Activated T-cell treated with anti-CD3 and anti-CD28 coated beads, Interleukin-2, amount 50 U/mL, for 72 hours (primary cell): Measurements from ENCODE around the gene ZC3H7B. TPM values are rescaled to one million over a fixed set of nuclear protein-coding genes. Genes with fewer than 3 reads are reported as not detected.
A peak's percentile ranks its signal among the peaks of the same experiment; 100 is the strongest.

Source experiments
- ATAC-seq, 2 donors: fragments of 150-1000 bp; cut with Tn5 transposase; replicated peaks in 1 of 2; 2 replicates each; pipeline ENCODE4 v1.10.0; 2021; ENCODE audit warnings: moderate library complexity in 2 of 2, mild to moderate bottlenecking in 1 of 2
- DNase-seq, 2 donors: peaks; one replicate each; pipeline ENCODE4 v3.0.0; 2021 to 2022; ENCODE audit warnings: mixed read lengths in 1 of 2
- H3K27ac Mint-ChIP-seq: one replicate; pipeline ENCODE4 v1.8.0; 2022; ENCODE audit warnings: mild to moderate bottlenecking, moderate library complexity, mixed read lengths
- H3K27me3 Mint-ChIP-seq: one replicate; pipeline ENCODE4 v1.8.0; 2022; ENCODE audit warnings: low read depth, mixed read lengths
- H3K36me3 Mint-ChIP-seq, 2 donors: one replicate each; pipeline ENCODE4 v1.8.0; 2022; ENCODE audit warnings: mixed read lengths in 2 of 2, mild to moderate bottlenecking in 1 of 2; ENCODE audit not compliant: insufficient read depth in 2 of 2
- H3K4me1 Mint-ChIP-seq: one replicate; pipeline ENCODE4 v1.8.0; 2022; ENCODE audit warnings: low read depth, mixed read lengths
- H3K4me3 Mint-ChIP-seq, 2 donors: one replicate each; pipeline ENCODE4 v1.8.0; 2022; ENCODE audit warnings: mild to moderate bottlenecking in 2 of 2, mixed read lengths in 2 of 2, moderate library complexity in 2 of 2
- H3K9me3 Mint-ChIP-seq, 2 donors: one replicate each; pipeline ENCODE4 v1.8.0; 2022; ENCODE audit warnings: mixed read lengths in 2 of 2
- total RNA-seq, 2 donors: library from RNA; stranded (reverse); gene quantifications; one replicate each; pipeline ENCODE4 v1.2.3, GENCODE V29; 2022

ZC3H7B gene
- total RNA-seq, 2 donors from 2014 or later = 46.1 to 52.4 TPM

GRCh38 chr22:41271787-41272186 lies 29.5 kb upstream of the ZC3H7B start:
- ATAC-seq (no peak), DNase-seq (no peak)
- Mint-ChIP-seq H3K4me1 (peaks cover 6% of the 10 kb centered on the region), H3K36me3 (peaks cover 18 to 24% of the 10 kb centered on the region in 2 donors), H3K27ac (no peak overlapping the region), H3K9me3 (no peaks in the 10 kb centered on the region), H3K27me3 (no peaks in the 10 kb centered on the region), H3K4me3 (no peak overlapping the region)

- no peak overlapping the region for H3K4me3 Mint-ChIP-seq
- H3K27ac Mint-ChIP-seq = no peak overlapping the region
- H3K27me3 Mint-ChIP-seq = no peaks in the 10 kb centered on the region
- no peaks in the 10 kb centered on the region for H3K9me3 Mint-ChIP-seq
- DNase-seq (no peak), ATAC-seq (no peak)
- peaks cover 22 to 28% of the 10 kb centered on the region in 2 donors for H3K36me3 Mint-ChIP-seq
- H3K4me1 Mint-ChIP-seq = peaks cover 6% of the 10 kb centered on the region
Measured at GRCh38 chr22:41273128-41273527, 28.2 kb upstream of the ZC3H7B start.

GRCh38 chr22:41274856-41275255 lies 26.5 kb upstream of the ZC3H7B start:
- Mint-ChIP-seq H3K27me3 (no peaks in the 10 kb centered on the region), H3K36me3 (peaks cover 22 to 27% of the 10 kb centered on the region in 2 donors), H3K4me3 (no peak overlapping the region), H3K27ac (no peak overlapping the region), H3K9me3 (no peaks in the 10 kb centered on the region), H3K4me1 (peaks cover 6% of the 10 kb centered on the region)
- no peak for DNase-seq
- no peak for ATAC-seq

- no peaks in the 10 kb centered on the region for H3K27me3 Mint-ChIP-seq
- H3K4me1 Mint-ChIP-seq = peaks cover 28% of the 10 kb centered on the region
- peaks cover 20 to 33% of the 10 kb centered on the region in 2 donors for H3K36me3 Mint-ChIP-seq
- ATAC-seq (no peak), DNase-seq (no peak)
- H3K4me3 Mint-ChIP-seq = no peak overlapping the region
- no peaks in the 10 kb centered on the region for H3K9me3 Mint-ChIP-seq
- H3K27ac Mint-ChIP-seq = no peak overlapping the region
Measured at GRCh38 chr22:41280065-41280464, 21.3 kb upstream of the ZC3H7B start.

- no peaks in the 10 kb centered on the region for H3K9me3 Mint-ChIP-seq
- DNase-seq = no peak
- peaks cover 18 to 36% of the 10 kb centered on the region in 2 donors for H3K36me3 Mint-ChIP-seq
- no peaks in the 10 kb centered on the region for H3K27me3 Mint-ChIP-seq
- peaks cover 30% of the 10 kb centered on the region for H3K4me1 Mint-ChIP-seq
- H3K4me3 Mint-ChIP-seq = no peak overlapping the region
- peak overlapping the region; percentile 78 for H3K27ac Mint-ChIP-seq
- no peak for ATAC-seq
Measured at GRCh38 chr22:41280854-41281253, 20.5 kb upstream of the ZC3H7B start.

GRCh38 chr22:41284465-41284864 lies 16.9 kb upstream of the ZC3H7B start:
- Mint-ChIP-seq H3K36me3 (peaks cover 11 to 21% of the 10 kb centered on the region in 2 donors), H3K27ac (peak overlapping the region; percentile 63), H3K9me3 (no peaks in the 10 kb centered on the region), H3K4me3 (peak overlapping the region; percentile 95), H3K27me3 (no peaks in the 10 kb centered on the region), H3K4me1 (peaks cover 44% of the 10 kb centered on the region)
- no peak for DNase-seq
- no peak for ATAC-seq

GRCh38 chr22:41285441-41285819 lies 15.9 kb upstream of the ZC3H7B start:
- H3K27me3 Mint-ChIP-seq = no peaks in the 10 kb centered on the region
- ATAC-seq = peak; percentile 71 to 73
- peak overlapping the region; percentile 95 for H3K4me3 Mint-ChIP-seq
- DNase-seq = peak; percentile 93 to 95
- H3K36me3 Mint-ChIP-seq = peaks cover 11 to 21% of the 10 kb centered on the region in 2 donors
- no peaks in the 10 kb centered on the region for H3K9me3 Mint-ChIP-seq
- H3K27ac Mint-ChIP-seq = peak overlapping the region; percentile 58
- peaks cover 44% of the 10 kb centered on the region for H3K4me1 Mint-ChIP-seq

GRCh38 chr22:41285820-41286638 lies 15.3 kb upstream of the ZC3H7B start, which contains the start of gene RANGAP1:
Gene RANGAP1 (minus strand): TSS chr22:41286187. CDS start chr22:41281044, 5,143 bp downstream.
- DNase-seq = peak; percentile 98 to 99
- H3K4me1 Mint-ChIP-seq = peaks cover 41% of the 10 kb centered on the region
- peaks cover 8 to 18% of the 10 kb centered on the region in 2 donors for H3K36me3 Mint-ChIP-seq
- peak within 1 kb of the TSS; percentile 93 for H3K27ac Mint-ChIP-seq
- H3K9me3 Mint-ChIP-seq = no peaks in the 10 kb centered on the region
- ATAC-seq = peak; percentile 91 to 92
- H3K4me3 Mint-ChIP-seq = peak within 1 kb of the TSS; percentile 95
- no peaks in the 10 kb centered on the region for H3K27me3 Mint-ChIP-seq

GRCh38 chr22:41286639-41287091 lies 14.7 kb upstream of the ZC3H7B start:
- Mint-ChIP-seq H3K36me3 (peaks cover 8 to 18% of the 10 kb centered on the region in 2 donors), H3K27me3 (no peaks in the 10 kb centered on the region), H3K9me3 (no peaks in the 10 kb centered on the region), H3K4me3 (peak overlapping the region; percentile 95), H3K27ac (peak overlapping the region; percentile 93), H3K4me1 (peaks cover 36% of the 10 kb centered on the region)
- peak; percentile 64 to 65 for DNase-seq
- ATAC-seq = peak; percentile 12 to 39

GRCh38 chr22:41288245-41288946 lies 12.9 kb upstream of the ZC3H7B start:
- DNase-seq (no peak), ATAC-seq (no peak)
- no peak overlapping the region for H3K27ac Mint-ChIP-seq
- peaks cover 28% of the 10 kb centered on the region for H3K4me1 Mint-ChIP-seq
- H3K27me3 Mint-ChIP-seq = no peaks in the 10 kb centered on the region
- H3K4me3 Mint-ChIP-seq = peak overlapping the region; percentile 34 to 54
- H3K36me3 Mint-ChIP-seq = peaks cover 4 to 10% of the 10 kb centered on the region in 2 donors
- H3K9me3 Mint-ChIP-seq = no peaks in the 10 kb centered on the region

- Mint-ChIP-seq H3K27me3 (no peaks in the 10 kb centered on the region), H3K27ac (peak overlapping the region; percentile 13), H3K36me3 (peaks cover 0 to 5% of the 10 kb centered on the region in 2 donors), H3K4me3 (no peak overlapping the region), H3K9me3 (no peaks in the 10 kb centered on the region), H3K4me1 (peaks cover 20% of the 10 kb centered on the region)
- no peak for ATAC-seq
- DNase-seq = no peak
Measured at GRCh38 chr22:41289671-41290070, 11.7 kb upstream of the ZC3H7B start.

- H3K27me3 Mint-ChIP-seq = no peaks in the 10 kb centered on the region
- DNase-seq (no peak), ATAC-seq (no peak)
- peaks cover 14% of the 10 kb centered on the region for H3K4me1 Mint-ChIP-seq
- no peak overlapping the region for H3K4me3 Mint-ChIP-seq
- no peaks in the 10 kb centered on the region for H3K9me3 Mint-ChIP-seq
- no peaks in the 10 kb centered on the region for H3K36me3 Mint-ChIP-seq
- no peak overlapping the region for H3K27ac Mint-ChIP-seq
Measured at GRCh38 chr22:41290262-41291221, 10.8 kb upstream of the ZC3H7B start.
